Activated CD4-positive, alpha-beta T cell treated with anti-CD3 and anti-CD28 coated beads, Interleukin-10, Interleukin-2, amounts not matched to agents 100 ng/mL and 50 ng/mL, durations not matched to agents 16 hours and 8 hours (primary cell): Measurements from ENCODE around the gene TAS2R13.

Experiments used
- DNase-seq: peaks from one replicate; pipeline ENCODE4 v3.0.0-alpha.2; 2020

Gene TAS2R13

GRCh38 chr12:10863512-10864218, 45.7 kb downstream of the TAS2R13 start:
- no peak for DNase-seq

- no peak for DNase-seq
These were observed 48.0 kb downstream of the TAS2R13 start for GRCh38 chr12:10861366-10861765.
